ENCODE results near the gene CD2.

Gene CD2

GRCh38 chr1:116721451-116722007, 32.7 kb upstream of the CD2 start:
- Mint-ChIP-seq H3K9me3 (peaks cover 4% of the 10 kb centered on the region), H3K27ac (no peak overlapping the region), H3K27me3 (ENCODE audit: low read depth) (peaks cover 5% of the 10 kb centered on the region), H3K36me3 (ENCODE audit: low read depth) (no peaks in the 10 kb centered on the region), H3K4me1 (ENCODE audit: low read depth) (peaks cover 10% of the 10 kb centered on the region), H3K4me3 (no peak overlapping the region)

DNA sequence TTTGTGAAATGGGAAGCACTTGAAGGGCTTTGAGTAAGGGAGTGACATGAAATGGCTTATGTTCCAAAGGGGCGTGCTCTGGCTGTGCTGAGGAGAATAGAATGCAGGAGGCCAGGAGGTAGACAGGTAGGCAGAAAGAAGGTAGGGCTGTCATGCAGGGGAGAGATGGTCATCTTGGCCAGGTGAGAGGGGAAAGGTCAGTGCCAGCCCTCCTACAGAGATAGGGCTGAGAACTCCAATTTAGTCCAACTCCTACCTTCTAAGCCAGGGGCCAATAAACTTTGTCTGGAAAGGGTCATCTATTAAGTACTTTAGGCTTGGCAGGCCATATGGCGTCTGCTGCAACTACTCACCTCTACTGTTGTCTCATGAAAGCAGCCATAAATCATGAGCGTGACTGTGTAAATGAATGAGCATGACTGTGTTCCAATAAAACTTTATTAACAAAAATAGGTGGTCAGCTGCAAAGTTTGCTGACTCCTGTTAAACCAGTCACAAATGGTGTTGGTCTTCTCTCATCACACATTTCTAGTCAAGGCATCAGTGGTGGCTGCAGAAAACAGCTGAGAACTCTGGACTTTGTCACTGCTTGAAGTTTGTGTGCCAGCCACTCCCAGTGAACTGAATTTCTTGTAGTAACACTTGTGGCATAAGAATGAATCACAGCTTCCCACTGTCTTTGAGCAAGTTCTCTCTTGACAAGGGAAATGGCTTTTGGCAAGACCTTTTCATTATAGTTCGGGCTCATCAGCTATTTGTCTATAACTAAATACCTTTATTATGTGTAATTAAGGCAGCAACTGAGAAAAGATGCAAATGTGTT, 32.0 kb upstream of the CD2 start:
- Mint-ChIP-seq H3K4me1 (ENCODE audit: low read depth) (peaks cover 17% of the 10 kb centered on the region), H3K27ac (no peak overlapping the region), H3K36me3 (ENCODE audit: low read depth) (no peaks in the 10 kb centered on the region), H3K27me3 (ENCODE audit: low read depth) (no peaks in the 10 kb centered on the region), H3K4me3 (no peak overlapping the region), H3K9me3 (peaks cover 4% of the 10 kb centered on the region)

GRCh38 chr1:116724765-116725375, 29.4 kb upstream of the CD2 start:
- Mint-ChIP-seq H3K4me3 (no peak overlapping the region), H3K9me3 (peaks cover under 1% of the 10 kb centered on the region), H3K4me1 (ENCODE audit: low read depth) (peaks cover 26% of the 10 kb centered on the region), H3K27me3 (ENCODE audit: low read depth) (no peaks in the 10 kb centered on the region), H3K36me3 (ENCODE audit: low read depth) (no peaks in the 10 kb centered on the region), H3K27ac (no peak overlapping the region)

DNA sequence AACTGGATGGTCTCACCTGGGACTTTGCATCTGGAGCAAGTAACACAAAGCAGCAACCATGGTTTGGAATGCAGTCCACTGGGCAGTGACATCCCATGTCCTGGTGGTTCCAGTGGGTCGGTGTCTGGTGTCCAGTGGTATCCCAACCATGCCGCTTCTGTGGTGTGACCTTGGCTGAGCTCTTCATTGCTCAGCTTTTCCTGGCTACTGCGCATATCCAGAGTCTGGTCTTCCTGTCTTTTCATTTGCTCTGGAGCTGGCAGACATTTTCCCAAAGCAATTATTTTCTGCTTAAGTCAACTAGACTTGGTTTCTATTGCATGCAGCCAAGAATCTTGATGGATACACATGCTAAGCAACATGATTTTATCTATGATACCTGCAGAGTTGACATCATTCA, 28.4 kb upstream of the CD2 start:
- no peaks in the 10 kb centered on the region for H3K36me3 Mint-ChIP-seq (ENCODE audit: low read depth)
- no peaks in the 10 kb centered on the region for H3K9me3 Mint-ChIP-seq
- no peak overlapping the region for H3K4me3 Mint-ChIP-seq
- no peak overlapping the region for H3K27ac Mint-ChIP-seq
- no peaks in the 10 kb centered on the region for H3K27me3 Mint-ChIP-seq (ENCODE audit: low read depth)
- H3K4me1 Mint-ChIP-seq (ENCODE audit: low read depth) = peaks cover 26% of the 10 kb centered on the region

DNA sequence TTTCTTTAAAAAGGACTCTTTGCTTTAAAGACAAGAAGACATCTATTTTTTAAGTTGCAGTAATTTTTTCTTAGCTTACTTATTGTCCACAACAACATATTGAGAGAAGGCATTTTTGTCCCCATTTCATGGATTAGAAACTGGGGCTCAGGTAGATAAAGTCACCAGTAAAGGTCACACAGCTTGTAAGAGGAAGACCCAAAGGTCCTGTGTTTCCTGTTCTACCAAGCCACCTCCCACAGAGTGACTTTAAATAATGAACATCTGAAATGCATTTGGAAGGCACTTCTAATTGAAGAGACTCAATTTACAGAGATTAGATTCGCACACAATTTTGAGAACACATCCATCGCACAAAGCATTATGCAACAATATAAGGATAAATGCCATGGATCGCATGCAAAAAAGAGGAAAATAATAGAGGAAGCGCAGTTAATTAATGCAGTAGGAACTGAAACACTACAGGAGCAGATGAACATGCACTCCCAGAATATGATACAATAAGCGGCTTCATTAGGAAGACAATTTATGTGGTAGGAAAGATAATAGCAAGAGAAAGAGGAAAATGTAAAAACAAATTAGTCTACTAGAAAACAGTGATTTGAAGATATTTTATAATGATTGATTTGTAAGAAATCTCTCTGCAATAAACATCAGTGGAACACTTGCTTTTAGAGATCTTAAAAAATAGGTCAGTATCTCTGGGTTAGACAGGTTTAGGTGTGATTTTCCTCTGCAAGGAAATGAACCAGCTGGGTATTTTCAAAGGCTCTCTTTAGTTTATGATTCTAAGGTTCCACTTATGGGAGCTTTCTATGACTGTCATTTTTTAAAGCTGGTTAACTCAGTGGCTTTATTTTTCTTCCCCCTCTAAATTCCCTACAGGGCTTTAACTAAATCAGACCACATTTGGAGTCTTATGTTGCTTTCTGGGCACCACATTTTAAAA, 27.1 kb upstream of the CD2 start:
- Mint-ChIP-seq H3K4me1 (ENCODE audit: low read depth) (peaks cover 28% of the 10 kb centered on the region), H3K9me3 (no peaks in the 10 kb centered on the region), H3K4me3 (peak overlapping the region; percentile 45), H3K27ac (peak overlapping the region; percentile 60), H3K36me3 (ENCODE audit: low read depth) (no peaks in the 10 kb centered on the region), H3K27me3 (ENCODE audit: low read depth) (no peaks in the 10 kb centered on the region)

DNA sequence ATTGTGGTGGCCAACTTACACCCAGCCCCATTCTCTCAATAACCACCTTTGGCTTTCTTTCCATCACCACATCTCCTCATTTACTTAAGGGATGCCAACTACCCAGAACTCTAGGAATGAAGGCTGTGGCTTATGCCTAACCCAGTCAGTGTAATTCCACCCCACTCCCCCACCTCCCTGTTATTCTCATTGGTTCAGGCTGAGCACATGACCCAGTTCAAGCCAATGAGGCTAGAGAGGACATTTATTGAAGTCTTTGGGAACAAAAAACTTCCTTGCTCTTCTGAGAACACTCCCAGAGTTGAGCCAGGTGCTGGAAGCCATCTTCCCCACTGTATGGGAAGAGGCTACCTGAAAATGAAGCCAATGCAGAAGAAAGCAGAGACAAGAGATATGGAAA, 22.8 kb upstream of the CD2 start:
- Mint-ChIP-seq H3K9me3 (no peaks in the 10 kb centered on the region), H3K27me3 (ENCODE audit: low read depth) (no peaks in the 10 kb centered on the region), H3K36me3 (ENCODE audit: low read depth) (no peaks in the 10 kb centered on the region), H3K27ac (no peak overlapping the region), H3K4me3 (no peak overlapping the region), H3K4me1 (ENCODE audit: low read depth) (peaks cover 35% of the 10 kb centered on the region)

- H3K9me3 Mint-ChIP-seq = no peaks in the 10 kb centered on the region
- no peak overlapping the region for H3K27ac Mint-ChIP-seq
- H3K27me3 Mint-ChIP-seq (ENCODE audit: low read depth) = no peaks in the 10 kb centered on the region
- no peaks in the 10 kb centered on the region for H3K36me3 Mint-ChIP-seq (ENCODE audit: low read depth)
- H3K4me1 Mint-ChIP-seq (ENCODE audit: low read depth) = peaks cover 34% of the 10 kb centered on the region
- H3K4me3 Mint-ChIP-seq = no peak overlapping the region
Measured at GRCh38 chr1:116732726-116733125, 21.5 kb upstream of the CD2 start.

DNA sequence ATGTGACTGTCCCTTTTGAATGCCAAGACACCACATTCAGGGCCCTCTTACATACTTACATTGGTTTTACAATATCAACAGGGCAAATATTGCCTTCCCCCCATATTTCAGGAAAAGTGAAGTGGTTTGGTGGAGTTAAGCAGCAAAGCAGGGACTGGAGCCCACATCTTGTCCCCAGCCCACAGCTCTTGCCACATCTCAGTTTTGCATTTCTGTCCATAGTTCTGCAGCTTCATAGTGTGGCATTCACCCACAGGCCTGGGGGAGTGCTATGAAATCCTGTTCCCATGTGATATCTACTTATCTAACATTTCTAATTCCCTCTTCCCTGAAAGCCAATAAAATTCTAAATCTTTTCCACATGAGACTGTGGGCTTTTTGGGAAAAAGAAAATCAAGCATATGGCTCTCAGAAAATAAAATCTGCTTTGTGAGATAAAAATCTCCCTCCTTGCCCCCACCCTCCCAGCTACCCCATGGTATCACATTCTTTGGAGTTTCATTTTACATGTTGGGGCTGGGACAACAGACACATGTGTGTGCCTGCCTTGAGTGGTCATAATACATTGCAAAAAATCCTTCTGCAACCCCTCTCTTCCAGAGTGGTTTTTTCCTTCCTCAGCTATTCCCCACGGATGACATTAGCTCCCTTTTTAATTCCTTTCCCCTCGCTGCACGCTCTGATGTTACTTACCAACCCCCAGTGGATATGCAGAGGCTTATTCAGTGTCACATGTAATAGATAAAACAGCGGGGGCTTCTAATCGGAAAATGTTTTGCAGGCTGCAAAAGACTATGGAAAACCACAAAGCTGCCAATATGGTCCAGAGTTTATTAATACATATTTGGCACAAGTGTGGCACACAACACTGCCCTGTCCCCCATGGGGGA, 20.5 kb upstream of the CD2 start:
- H3K4me3 Mint-ChIP-seq = no peak overlapping the region
- H3K27ac Mint-ChIP-seq = no peak overlapping the region
- no peaks in the 10 kb centered on the region for H3K36me3 Mint-ChIP-seq (ENCODE audit: low read depth)
- no peaks in the 10 kb centered on the region for H3K27me3 Mint-ChIP-seq (ENCODE audit: low read depth)
- H3K4me1 Mint-ChIP-seq (ENCODE audit: low read depth) = peaks cover 44% of the 10 kb centered on the region
- H3K9me3 Mint-ChIP-seq = no peaks in the 10 kb centered on the region

DNA sequence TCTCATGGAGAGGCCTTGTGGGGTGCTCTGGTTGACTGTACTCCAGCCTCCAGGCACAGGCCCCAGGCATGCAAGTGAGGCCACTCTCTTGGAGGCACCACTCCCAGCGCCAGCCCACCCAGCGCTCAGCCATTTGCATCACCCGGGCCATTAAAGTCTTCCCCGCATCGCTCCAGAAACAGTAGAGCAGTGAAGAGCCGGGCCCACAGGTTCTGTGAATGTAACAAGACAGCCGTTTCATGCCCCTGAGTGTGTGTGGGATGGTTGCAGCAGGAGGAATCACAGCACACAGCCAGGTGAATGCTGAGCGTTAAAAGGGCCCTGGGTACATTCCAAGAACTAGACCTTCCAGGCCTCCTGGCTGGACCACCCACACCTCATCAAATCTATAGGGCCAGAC, 19.0 kb upstream of the CD2 start:
- Mint-ChIP-seq H3K4me3 (no peak overlapping the region), H3K36me3 (ENCODE audit: low read depth) (peaks cover 2% of the 10 kb centered on the region), H3K9me3 (no peaks in the 10 kb centered on the region), H3K27me3 (ENCODE audit: low read depth) (no peaks in the 10 kb centered on the region), H3K4me1 (ENCODE audit: low read depth) (peaks cover 54% of the 10 kb centered on the region), H3K27ac (no peak overlapping the region)

GRCh38 chr1:116737020-116737854, 17.0 kb upstream of the CD2 start:
- H3K4me3 Mint-ChIP-seq = peak overlapping the region; percentile 76
- H3K27me3 Mint-ChIP-seq (ENCODE audit: low read depth) = no peaks in the 10 kb centered on the region
- peak overlapping the region; percentile 99 for H3K27ac Mint-ChIP-seq
- H3K4me1 Mint-ChIP-seq (ENCODE audit: low read depth) = peaks cover 63% of the 10 kb centered on the region
- peaks cover 11% of the 10 kb centered on the region for H3K36me3 Mint-ChIP-seq (ENCODE audit: low read depth)
- peaks cover 5% of the 10 kb centered on the region for H3K9me3 Mint-ChIP-seq

- Mint-ChIP-seq H3K9me3 (peaks cover 7% of the 10 kb centered on the region), H3K27me3 (ENCODE audit: low read depth) (no peaks in the 10 kb centered on the region), H3K27ac (peak overlapping the region; percentile 99), H3K4me1 (ENCODE audit: low read depth) (peaks cover 59% of the 10 kb centered on the region), H3K36me3 (ENCODE audit: low read depth) (peaks cover 13% of the 10 kb centered on the region), H3K4me3 (peak overlapping the region; percentile 76)
Measured at GRCh38 chr1:116737855-116738321, 16.3 kb upstream of the CD2 start.

- Mint-ChIP-seq H3K36me3 (ENCODE audit: low read depth) (peaks cover 22% of the 10 kb centered on the region), H3K27me3 (ENCODE audit: low read depth) (no peaks in the 10 kb centered on the region), H3K4me3 (peak overlapping the region; percentile 76), H3K9me3 (peaks cover 17% of the 10 kb centered on the region), H3K27ac (peak overlapping the region; percentile 99), H3K4me1 (ENCODE audit: low read depth) (peaks cover 57% of the 10 kb centered on the region)
Measured at GRCh38 chr1:116738673-116739370, 15.4 kb upstream of the CD2 start.
